Measurements from ENCODE around the gene CCND1.

CCND1 gene

GRCh38 chr11:69647761-69648497 is 7.0 kb downstream of the CCND1 start:
- Histone ChIP-seq H2AFZ (ENCODE audit: low read length, unreplicated experiment) (no peak overlapping the region), H3K79me2 (ENCODE audit: control insufficient read depth, insufficient read depth, low read length, unreplicated experiment) (peaks cover 62% of the 10 kb centered on the region), H3K27ac (ENCODE audit: low read depth, low read length) (no peak overlapping the region), H3K36me3 (ENCODE audit: insufficient read depth, low read length) (peaks cover 52% of the 10 kb centered on the region), H3K27me3 (ENCODE audit: insufficient read depth, low read length) (no peaks in the 10 kb centered on the region), H3K4me3 (ENCODE audit: low read depth, low read length) (no peak overlapping the region), H3K4me1 (ENCODE audit: control insufficient read depth, insufficient read depth, low read length, unreplicated experiment) (peaks cover 19% of the 10 kb centered on the region)

DNA sequence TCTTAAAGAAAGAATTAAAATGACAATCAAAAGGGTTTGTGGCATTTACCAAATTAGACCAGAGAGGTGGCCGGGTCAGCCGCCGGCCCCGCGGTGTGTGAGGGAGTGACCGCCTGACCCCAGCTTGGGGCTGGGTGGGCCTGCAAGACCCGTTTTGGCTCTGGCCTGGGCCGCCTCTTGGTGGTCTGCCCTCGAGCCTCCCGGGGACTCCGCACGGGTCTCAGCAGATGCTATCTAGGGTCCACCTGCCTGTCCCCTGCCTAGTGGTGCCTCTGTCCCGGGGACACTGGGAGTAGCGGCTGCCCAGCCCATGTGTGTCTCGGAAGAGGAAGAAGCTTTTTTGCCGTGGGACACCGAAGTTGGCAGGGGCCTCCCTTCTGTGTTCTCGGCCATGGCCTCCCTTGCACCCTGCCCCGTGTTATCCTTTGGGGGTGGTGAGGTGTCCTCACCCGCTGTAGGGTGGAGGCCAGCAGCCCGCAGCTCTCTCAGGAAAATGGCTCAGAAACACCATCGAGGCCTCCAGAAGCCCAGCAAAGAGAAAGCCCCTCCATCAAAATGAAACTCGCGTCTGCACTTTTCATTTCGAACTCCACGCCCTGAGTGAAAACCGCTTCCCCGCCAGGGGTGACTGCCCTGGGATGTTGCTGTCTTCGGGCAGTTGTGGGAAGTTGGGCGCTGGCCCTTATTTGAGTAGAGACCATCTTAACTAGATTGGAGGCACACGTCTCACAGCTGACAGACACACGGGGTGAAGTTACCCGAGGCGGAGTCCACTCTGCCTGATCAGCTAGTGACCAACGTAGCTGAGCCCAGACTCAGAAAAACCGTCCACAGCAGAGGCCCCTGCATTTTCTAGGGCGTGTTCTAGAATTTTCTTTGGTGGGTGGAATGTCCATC is 8.0 kb downstream of the CCND1 start:
- H3K36me3 ChIP-seq (ENCODE audit: insufficient read depth, low read length), result peaks cover 50% of the 10 kb centered on the region
- no peak overlapping the region for H3K4me3 ChIP-seq (ENCODE audit: low read depth, low read length)
- H3K4me1 ChIP-seq (ENCODE audit: control insufficient read depth, insufficient read depth, low read length, unreplicated experiment), result peaks cover 14% of the 10 kb centered on the region
- H3K27me3 ChIP-seq (ENCODE audit: insufficient read depth, low read length), result no peaks in the 10 kb centered on the region
- no peak overlapping the region for H2AFZ ChIP-seq (ENCODE audit: low read length, unreplicated experiment)
- H3K27ac ChIP-seq (ENCODE audit: low read depth, low read length), result no peak overlapping the region
- peaks cover 54% of the 10 kb centered on the region for H3K79me2 ChIP-seq (ENCODE audit: control insufficient read depth, insufficient read depth, low read length, unreplicated experiment)

GRCh38 chr11:69649576-69649900 is 8.6 kb downstream of the CCND1 start:
- no peaks in the 10 kb centered on the region for H3K27me3 ChIP-seq (ENCODE audit: insufficient read depth, low read length)
- H3K27ac ChIP-seq (ENCODE audit: low read depth, low read length), result no peak overlapping the region
- H2AFZ ChIP-seq (ENCODE audit: low read length, unreplicated experiment), result no peak overlapping the region
- H3K4me3 ChIP-seq (ENCODE audit: low read depth, low read length), result no peak overlapping the region
- H3K79me2 ChIP-seq (ENCODE audit: control insufficient read depth, insufficient read depth, low read length, unreplicated experiment), result peaks cover 48% of the 10 kb centered on the region
- H3K36me3 ChIP-seq (ENCODE audit: insufficient read depth, low read length), result peaks cover 50% of the 10 kb centered on the region
- H3K4me1 ChIP-seq (ENCODE audit: control insufficient read depth, insufficient read depth, low read length, unreplicated experiment), result peaks cover 9% of the 10 kb centered on the region

- Histone ChIP-seq H3K4me3 (ENCODE audit: low read depth, low read length) (no peak overlapping the region), H3K36me3 (ENCODE audit: insufficient read depth, low read length) (peaks cover 48% of the 10 kb centered on the region), H3K4me1 (ENCODE audit: control insufficient read depth, insufficient read depth, low read length, unreplicated experiment) (peaks cover 2% of the 10 kb centered on the region), H3K27me3 (ENCODE audit: insufficient read depth, low read length) (no peaks in the 10 kb centered on the region), H3K79me2 (ENCODE audit: control insufficient read depth, insufficient read depth, low read length, unreplicated experiment) (peaks cover 41% of the 10 kb centered on the region), H2AFZ (ENCODE audit: low read length, unreplicated experiment) (no peak overlapping the region), H3K27ac (ENCODE audit: low read depth, low read length) (no peak overlapping the region)
Observed at GRCh38 chr11:69650081-69650831, 9.3 kb downstream of the CCND1 start.

- Histone ChIP-seq H3K36me3 (ENCODE audit: insufficient read depth, low read length) (peaks cover 43% of the 10 kb centered on the region), H2AFZ (ENCODE audit: low read length, unreplicated experiment) (no peak overlapping the region), H3K4me3 (ENCODE audit: low read depth, low read length) (no peak overlapping the region), H3K4me1 (ENCODE audit: control insufficient read depth, insufficient read depth, low read length, unreplicated experiment) (no peaks in the 10 kb centered on the region), H3K27me3 (ENCODE audit: insufficient read depth, low read length) (no peaks in the 10 kb centered on the region), H3K27ac (ENCODE audit: low read depth, low read length) (no peak overlapping the region), H3K79me2 (ENCODE audit: control insufficient read depth, insufficient read depth, low read length, unreplicated experiment) (peaks cover 35% of the 10 kb centered on the region)
Observed at GRCh38 chr11:69650832-69651344, 9.9 kb downstream of the CCND1 start.

DNA sequence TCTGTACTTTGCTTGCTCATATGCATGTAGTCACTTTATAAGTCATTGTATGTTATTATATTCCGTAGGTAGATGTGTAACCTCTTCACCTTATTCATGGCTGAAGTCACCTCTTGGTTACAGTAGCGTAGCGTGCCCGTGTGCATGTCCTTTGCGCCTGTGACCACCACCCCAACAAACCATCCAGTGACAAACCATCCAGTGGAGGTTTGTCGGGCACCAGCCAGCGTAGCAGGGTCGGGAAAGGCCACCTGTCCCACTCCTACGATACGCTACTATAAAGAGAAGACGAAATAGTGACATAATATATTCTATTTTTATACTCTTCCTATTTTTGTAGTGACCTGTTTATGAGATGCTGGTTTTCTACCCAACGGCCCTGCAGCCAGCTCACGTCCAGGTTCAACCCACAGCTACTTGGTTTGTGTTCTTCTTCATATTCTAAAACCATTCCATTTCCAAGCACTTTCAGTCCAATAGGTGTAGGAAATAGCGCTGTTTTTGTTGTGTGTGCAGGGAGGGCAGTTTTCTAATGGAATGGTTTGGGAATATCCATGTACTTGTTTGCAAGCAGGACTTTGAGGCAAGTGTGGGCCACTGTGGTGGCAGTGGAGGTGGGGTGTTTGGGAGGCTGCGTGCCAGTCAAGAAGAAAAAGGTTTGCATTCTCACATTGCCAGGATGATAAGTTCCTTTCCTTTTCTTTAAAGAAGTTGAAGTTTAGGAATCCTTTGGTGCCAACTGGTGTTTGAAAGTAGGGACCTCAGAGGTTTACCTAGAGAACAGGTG is 11.1 kb downstream of the CCND1 start:
- Histone ChIP-seq H3K27ac (ENCODE audit: low read depth, low read length) (no peak overlapping the region), H3K36me3 (ENCODE audit: insufficient read depth, low read length) (peaks cover 34% of the 10 kb centered on the region), H2AFZ (ENCODE audit: low read length, unreplicated experiment) (no peak overlapping the region), H3K79me2 (ENCODE audit: control insufficient read depth, insufficient read depth, low read length, unreplicated experiment) (peaks cover 26% of the 10 kb centered on the region), H3K27me3 (ENCODE audit: insufficient read depth, low read length) (no peaks in the 10 kb centered on the region), H3K4me3 (ENCODE audit: low read depth, low read length) (no peak overlapping the region), H3K4me1 (ENCODE audit: control insufficient read depth, insufficient read depth, low read length, unreplicated experiment) (no peaks in the 10 kb centered on the region)

- Histone ChIP-seq H3K27me3 (ENCODE audit: insufficient read depth, low read length) (no peaks in the 10 kb centered on the region), H2AFZ (ENCODE audit: low read length, unreplicated experiment) (no peak overlapping the region), H3K79me2 (ENCODE audit: control insufficient read depth, insufficient read depth, low read length, unreplicated experiment) (peaks cover 16% of the 10 kb centered on the region), H3K36me3 (ENCODE audit: insufficient read depth, low read length) (peaks cover 34% of the 10 kb centered on the region), H3K4me3 (ENCODE audit: low read depth, low read length) (no peak overlapping the region), H3K4me1 (ENCODE audit: control insufficient read depth, insufficient read depth, low read length, unreplicated experiment) (no peaks in the 10 kb centered on the region), H3K27ac (ENCODE audit: low read depth, low read length) (no peak overlapping the region)
Observed at GRCh38 chr11:69652999-69653398, 12.0 kb downstream of the CCND1 start.

DNA sequence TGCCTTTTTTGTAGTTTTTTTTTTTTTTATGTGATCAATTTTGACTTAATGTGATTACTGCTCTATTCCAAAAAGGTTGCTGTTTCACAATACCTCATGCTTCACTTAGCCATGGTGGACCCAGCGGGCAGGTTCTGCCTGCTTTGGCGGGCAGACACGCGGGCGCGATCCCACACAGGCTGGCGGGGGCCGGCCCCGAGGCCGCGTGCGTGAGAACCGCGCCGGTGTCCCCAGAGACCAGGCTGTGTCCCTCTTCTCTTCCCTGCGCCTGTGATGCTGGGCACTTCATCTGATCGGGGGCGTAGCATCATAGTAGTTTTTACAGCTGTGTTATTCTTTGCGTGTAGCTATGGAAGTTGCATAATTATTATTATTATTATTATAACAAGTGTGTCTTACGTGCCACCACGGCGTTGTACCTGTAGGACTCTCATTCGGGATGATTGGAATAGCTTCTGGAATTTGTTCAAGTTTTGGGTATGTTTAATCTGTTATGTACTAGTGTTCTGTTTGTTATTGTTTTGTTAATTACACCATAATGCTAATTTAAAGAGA is 12.5 kb downstream of the CCND1 start:
- Histone ChIP-seq H3K27me3 (ENCODE audit: insufficient read depth, low read length) (no peaks in the 10 kb centered on the region), H3K27ac (ENCODE audit: low read depth, low read length) (no peak overlapping the region)

GRCh38 chr11:69654001-69654659 is 13.2 kb downstream of the CCND1 start:
- no peaks in the 10 kb centered on the region for H3K27me3 ChIP-seq (ENCODE audit: insufficient read depth, low read length)
- no peak overlapping the region for H3K4me3 ChIP-seq (ENCODE audit: low read depth, low read length)
- H2AFZ ChIP-seq (ENCODE audit: low read length, unreplicated experiment), result no peak overlapping the region
- H3K79me2 ChIP-seq (ENCODE audit: control insufficient read depth, insufficient read depth, low read length, unreplicated experiment), result peaks cover 6% of the 10 kb centered on the region
- H3K36me3 ChIP-seq (ENCODE audit: insufficient read depth, low read length), result peaks cover 23% of the 10 kb centered on the region
- no peaks in the 10 kb centered on the region for H3K4me1 ChIP-seq (ENCODE audit: control insufficient read depth, insufficient read depth, low read length, unreplicated experiment)
- H3K27ac ChIP-seq (ENCODE audit: low read depth, low read length), result no peak overlapping the region

More for the DNA sequence above, 12.5 kb downstream of the CCND1 start:
- peaks cover 29% of the 10 kb centered on the region for H3K36me3 ChIP-seq (ENCODE audit: insufficient read depth, low read length)
- no peaks in the 10 kb centered on the region for H3K4me1 ChIP-seq (ENCODE audit: control insufficient read depth, insufficient read depth, low read length, unreplicated experiment)
- no peak overlapping the region for H2AFZ ChIP-seq (ENCODE audit: low read length, unreplicated experiment)
- H3K79me2 ChIP-seq (ENCODE audit: control insufficient read depth, insufficient read depth, low read length, unreplicated experiment), result peaks cover 12% of the 10 kb centered on the region
- H3K4me3 ChIP-seq (ENCODE audit: low read depth, low read length), result no peak overlapping the region
